Measurements from ENCODE around the gene S100A7A. TPM values are rescaled to one million over a fixed set of nuclear protein-coding genes. Genes with fewer than 3 reads are reported as not detected.

Gene S100A7A
- total RNA-seq, 1 experiment from 2014 or later: not detected

DNA sequence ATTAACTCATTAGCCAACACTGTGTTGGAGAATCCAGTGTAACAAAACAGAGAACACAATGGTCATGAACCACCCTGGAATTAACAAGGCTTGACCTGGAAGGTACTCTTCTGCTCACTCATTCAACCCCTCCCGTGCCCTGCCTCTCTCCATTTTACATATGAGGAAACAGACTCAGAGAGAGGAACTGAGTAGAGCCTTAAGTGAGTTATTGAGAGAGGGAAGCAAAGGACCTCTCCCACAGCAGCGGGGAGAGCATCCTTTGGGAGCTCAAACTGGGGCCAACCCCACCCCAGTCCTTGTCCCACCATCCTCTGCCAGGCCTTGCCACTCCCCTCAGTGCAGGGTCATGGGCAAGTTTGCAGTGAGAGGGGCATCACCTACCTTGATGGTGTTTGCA lies 42.2 kb upstream of the S100A7A start:
- H3K4me3 Mint-ChIP-seq (ENCODE audit: unreplicated experiment): no peak overlapping the region
- DNase-seq: no peak
- Histone ChIP-seq H3K4me1 (no peaks in the 10 kb centered on the region), H3K27me3 (replicated peaks; ENCODE audit: control insufficient read depth, insufficient read depth, low read length) (no peaks in the 10 kb centered on the region), H3K36me3 (ENCODE audit: control insufficient read depth, insufficient read depth, low read length) (no peaks in the 10 kb centered on the region), H3K4me3 (ENCODE audit: low read depth, low read length) (no peak overlapping the region), H3K9me3 (no peaks in the 10 kb centered on the region)
- TF ChIP-seq, protein P1, sequence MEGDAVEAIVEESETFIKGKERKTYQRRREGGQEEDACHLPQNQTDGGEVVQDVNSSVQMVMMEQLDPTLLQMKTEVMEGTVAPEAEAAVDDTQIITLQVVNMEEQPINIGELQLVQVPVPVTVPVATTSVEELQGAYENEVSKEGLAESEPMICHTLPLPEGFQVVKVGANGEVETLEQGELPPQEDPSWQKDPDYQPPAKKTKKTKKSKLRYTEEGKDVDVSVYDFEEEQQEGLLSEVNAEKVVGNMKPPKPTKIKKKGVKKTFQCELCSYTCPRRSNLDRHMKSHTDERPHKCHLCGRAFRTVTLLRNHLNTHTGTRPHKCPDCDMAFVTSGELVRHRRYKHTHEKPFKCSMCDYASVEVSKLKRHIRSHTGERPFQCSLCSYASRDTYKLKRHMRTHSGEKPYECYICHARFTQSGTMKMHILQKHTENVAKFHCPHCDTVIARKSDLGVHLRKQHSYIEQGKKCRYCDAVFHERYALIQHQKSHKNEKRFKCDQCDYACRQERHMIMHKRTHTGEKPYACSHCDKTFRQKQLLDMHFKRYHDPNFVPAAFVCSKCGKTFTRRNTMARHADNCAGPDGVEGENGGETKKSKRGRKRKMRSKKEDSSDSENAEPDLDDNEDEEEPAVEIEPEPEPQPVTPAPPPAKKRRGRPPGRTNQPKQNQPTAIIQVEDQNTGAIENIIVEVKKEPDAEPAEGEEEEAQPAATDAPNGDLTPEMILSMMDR (IDR thresholded peaks at IDR 0.05; ENCODE audit: insufficient read depth in 1 of 2, low read depth in 1 of 2, low read length in 1 of 2, severe bottlenecking in 1 of 2, unreplicated experiment in 1 of 2): no peak
- CTCF ChIA-PET: no interaction called here
- no peaks in the 10 kb centered on the region for H3K4me1 Mint-ChIP-seq (ENCODE audit: low read depth, unreplicated experiment)
- H3K9me3 Mint-ChIP-seq (ENCODE audit: unreplicated experiment): no peaks in the 10 kb centered on the region
- intact Hi-C loops (cut with micrococcal nuclease; ENCODE audit: unreplicated experiment): no loop called here
- no TSS peak for BruUV-seq (replicated peaks)
- POLR2A ChIA-PET: no interaction called here
- H3K36me3 Mint-ChIP-seq (ENCODE audit: insufficient read depth, unreplicated experiment): no peaks in the 10 kb centered on the region
- peaks cover 4% of the 10 kb centered on the region for H3K27me3 Mint-ChIP-seq (ENCODE audit: insufficient read depth, unreplicated experiment)
- no peak overlapping the region for H3K27ac Mint-ChIP-seq (ENCODE audit: unreplicated experiment)

DNA sequence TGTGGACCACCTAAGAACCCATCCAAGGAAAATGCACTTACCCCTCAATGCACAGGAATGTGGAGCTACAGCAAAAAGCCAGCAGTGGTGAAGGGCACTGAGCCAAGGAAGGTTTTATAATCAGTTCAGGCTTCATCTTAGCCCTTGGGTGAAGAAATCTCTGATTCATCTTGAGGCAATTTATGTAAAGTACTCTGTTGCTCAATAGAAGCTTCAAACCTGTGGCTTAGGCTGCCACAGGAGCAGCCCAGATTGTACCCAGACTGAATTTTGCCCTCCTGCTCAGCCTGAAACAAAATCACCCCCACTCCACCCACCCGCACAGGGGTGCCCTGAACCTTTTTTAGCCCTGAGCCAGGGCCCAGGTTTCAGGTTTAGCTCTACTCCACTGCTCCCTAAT lies 40.8 kb upstream of the S100A7A start, which contains the start of gene S100A12:
Gene S100A12 (minus strand): TSS at position 111 of the 400 bp plus-strand sequence. CDS start 1,029 bp downstream, outside the sequence.
- Mint-ChIP-seq H3K27me3 (ENCODE audit: insufficient read depth, unreplicated experiment) (peaks cover 7% of the 10 kb centered on the region), H3K4me3 (ENCODE audit: unreplicated experiment) (no peak within 1 kb of the TSS), H3K4me1 (ENCODE audit: low read depth, unreplicated experiment) (no peaks in the 10 kb centered on the region), H3K36me3 (ENCODE audit: insufficient read depth, unreplicated experiment) (no peaks in the 10 kb centered on the region), H3K27ac (ENCODE audit: unreplicated experiment) (no peak within 1 kb of the TSS), H3K9me3 (ENCODE audit: unreplicated experiment) (no peaks in the 10 kb centered on the region)
- Histone ChIP-seq H3K4me1 (no peaks in the 10 kb centered on the region), H3K9me3 (no peaks in the 10 kb centered on the region), H3K36me3 (ENCODE audit: control insufficient read depth, insufficient read depth, low read length) (no peaks in the 10 kb centered on the region), H3K27me3 (replicated peaks; ENCODE audit: control insufficient read depth, insufficient read depth, low read length) (no peaks in the 10 kb centered on the region), H3K4me3 (ENCODE audit: low read depth, low read length) (no peak within 1 kb of the TSS)
- ChIA-PET POLR2A (no interaction called here), CTCF (interaction anchor here (1.0 kb wide), 1 partner anchor 20 kb away, joined by 3 read pairs; no protein-coding TSS in a partner anchor)
- no peak for DNase-seq
- no TSS peak for BruUV-seq (replicated peaks)
- TF ChIP-seq, protein P1 (IDR thresholded peaks at IDR 0.05; ENCODE audit: insufficient read depth in 1 of 2, low read depth in 1 of 2, low read length in 1 of 2, severe bottlenecking in 1 of 2, unreplicated experiment in 1 of 2): no peak
- intact Hi-C loops (cut with micrococcal nuclease; ENCODE audit: unreplicated experiment): no loop called here

- peaks cover 10% of the 10 kb centered on the region; the same call in 1 of the 2 replicates for H3K9me3 ChIP-seq
- Mint-ChIP-seq H3K9me3 (ENCODE audit: unreplicated experiment) (peaks cover 21% of the 10 kb centered on the region), H3K4me1 (ENCODE audit: low read depth, unreplicated experiment) (no peaks in the 10 kb centered on the region), H3K27ac (ENCODE audit: unreplicated experiment) (no peak overlapping the region), H3K4me3 (ENCODE audit: unreplicated experiment) (no peak overlapping the region), H3K36me3 (ENCODE audit: insufficient read depth, unreplicated experiment) (no peaks in the 10 kb centered on the region), H3K27me3 (ENCODE audit: insufficient read depth, unreplicated experiment) (peaks cover 17% of the 10 kb centered on the region)
- TF ChIP-seq, protein P1 (IDR thresholded peaks at IDR 0.05; ENCODE audit: insufficient read depth in 1 of 2, low read depth in 1 of 2, low read length in 1 of 2, severe bottlenecking in 1 of 2, unreplicated experiment in 1 of 2): no peak
- CTCF ChIA-PET: no interaction called here
- no peaks in the 10 kb centered on the region for H3K36me3 ChIP-seq (ENCODE audit: control insufficient read depth, insufficient read depth, low read length)
- POLR2A ChIA-PET: no interaction called here
- BruUV-seq (replicated peaks): no TSS peak
- H3K4me1 ChIP-seq: no peaks in the 10 kb centered on the region
- intact Hi-C loops (cut with micrococcal nuclease; ENCODE audit: unreplicated experiment): no loop called here
- no peak overlapping the region for H3K4me3 ChIP-seq (ENCODE audit: low read depth, low read length)
- no peak for DNase-seq
- H3K27me3 ChIP-seq (replicated peaks; ENCODE audit: control insufficient read depth, insufficient read depth, low read length): no peaks in the 10 kb centered on the region
Observed at GRCh38 chr1:153379591-153379990, 36.7 kb upstream of the S100A7A start.
